ENCODE data around the gene GIPC2.

GRCh38 chr1:78091215-78091813 is 45.5 kb downstream of the GIPC2 start:
- no peak for TF ChIP-seq CTCF (IDR thresholded peaks at IDR 0.05)
- no peak for TF ChIP-seq ZFX (IDR thresholded peaks at IDR 0.05; ENCODE audit: borderline replicate concordance)

Measured in 22Rv1 (cell line).